GM23338 (cell line): ENCODE data around the gene OAS3.

Experiments
- CTCF ChIP-seq, 2 experiments: fragments of 200-600 bp in 1 of 2; sonication (generic) in 1 of 2; conservative IDR thresholded peaks; 2 replicates each; pipeline versions ENCODE4 v1.5.1 to v1.6.1; 2016 to 2017; ENCODE audit warnings: antibody characterized with exemption in 2 of 2, low read depth in 2 of 2, mild to moderate bottlenecking in 2 of 2, moderate library complexity in 1 of 2
- NANOG ChIP-seq: IDR thresholded peaks from 2 replicates; pipeline ENCODE4 v1.6.1; 2016; ENCODE audit warnings: antibody characterized with exemption, borderline replicate concordance
- POLR2AphosphoS5 ChIP-seq: IDR thresholded peaks from 2 replicates; pipeline ENCODE4 v1.6.1; 2016; ENCODE audit warnings: antibody characterized with exemption, low read depth

- no peak for TF ChIP-seq CTCF (conservative IDR thresholded peaks at IDR 0.05; ENCODE audit: low read depth in 2 of 2)
- no peak for TF ChIP-seq NANOG
- TF ChIP-seq POLR2AphosphoS5, result no peak
Measured at GRCh38 chr12:113002676-113003075, 64.4 kb downstream of the OAS3 start.
